GM23338 (cell line): ENCODE data around the gene GUCA1A. TPM values are rescaled to one million over a fixed set of nuclear protein-coding genes. Genes with fewer than 3 reads are reported as not detected.
A peak's percentile ranks its signal among the peaks of the same experiment; 100 is the strongest.
"Not testable (repeated sequence)": the region's sequence is repeated elsewhere in the genome, so short reads cannot be mapped to it uniquely, and the experiment has no call there.

ENCODE experiments used
- ATAC-seq: fragments of 200-7000 bp; cut with Tn5 transposase; 3 replicates; pipeline ENCODE4 v1.9.1; 2020
- DNase-seq: peaks from one replicate; pipeline ENCODE4 v3.0.0-alpha.2; 2015; ENCODE audit warnings: low spot score
- H2AFZ ChIP-seq: fragments of 200-600 bp; sonication (generic); 2 replicates; pipeline ENCODE4 v1.8.0; 2016; ENCODE audit warnings: antibody characterized with exemption, mild to moderate bottlenecking, moderate library complexity
- H3F3A ChIP-seq: fragments of 200-600 bp; sonication (generic); replicated peaks from 2 replicates; pipeline ENCODE4 v1.8.0; 2017; ENCODE audit warnings: antibody characterized with exemption, mixed run types, low read depth
- H3K27ac ChIP-seq: fragments of 200-600 bp; sonication (generic); 2 replicates; pipeline ENCODE4 v1.6.1; 2016; ENCODE audit warnings: low read depth
- H3K27me3 ChIP-seq: fragments of 200-600 bp; sonication (generic); 2 replicates; pipeline ENCODE4 v1.8.0; 2016; ENCODE audit warnings: mild to moderate bottlenecking, mixed run types, moderate library complexity; ENCODE audit not compliant: insufficient read depth
- H3K36me3 ChIP-seq: fragments of 200-600 bp; sonication (generic); 2 replicates; pipeline ENCODE4 v1.8.0; 2016; ENCODE audit warnings: mild to moderate bottlenecking; ENCODE audit not compliant: insufficient read depth
- H3K4me1 ChIP-seq: fragments of 200-600 bp; sonication (generic); 2 replicates; pipeline ENCODE4 v1.8.0; 2016; ENCODE audit warnings: mild to moderate bottlenecking, moderate library complexity; ENCODE audit not compliant: insufficient read depth
- H3K4me2 ChIP-seq: fragments of 200-600 bp; sonication (generic); 2 replicates; pipeline ENCODE4 v1.7.1; 2017; ENCODE audit warnings: mixed run types
- H3K4me3 ChIP-seq: fragments of 200-600 bp; sonication (generic); 2 replicates; pipeline ENCODE4 v1.6.1; 2016; ENCODE audit warnings: mixed run types
- H3K79me2 ChIP-seq: fragments of 200-600 bp; sonication (generic); replicated peaks from 2 replicates; pipeline ENCODE4 v1.8.0; 2017; ENCODE audit warnings: mild to moderate bottlenecking; ENCODE audit not compliant: insufficient read depth
- H3K9me2 ChIP-seq: fragments of 200-600 bp; sonication (generic); 2 replicates; pipeline ENCODE4 v1.8.0; 2017; ENCODE audit not compliant: insufficient read depth
- H4K20me1 ChIP-seq: fragments of 200-600 bp; sonication (generic); replicated peaks from 2 replicates; pipeline ENCODE4 v1.8.0; 2017; ENCODE audit warnings: mild to moderate bottlenecking; ENCODE audit not compliant: insufficient read depth
- H3K27ac Mint-ChIP-seq: 2 replicates; pipeline ENCODE4 v1.8.0; 2020; ENCODE audit warnings: inconsistent platforms, mild to moderate bottlenecking, moderate library complexity, mixed read lengths
- H3K27me3 Mint-ChIP-seq: 3 replicates; pipeline ENCODE4 v1.8.0; 2022; ENCODE audit warnings: low read depth, mild to moderate bottlenecking, moderate library complexity, mixed read lengths, inconsistent platforms; ENCODE audit not compliant: insufficient read depth, poor library complexity
- H3K36me3 Mint-ChIP-seq: 3 replicates; pipeline ENCODE4 v1.8.0; 2021; ENCODE audit warnings: low read depth, mild to moderate bottlenecking, inconsistent platforms, moderate library complexity, mixed read lengths
- H3K4me1 Mint-ChIP-seq: 3 replicates; pipeline ENCODE4 v1.8.0; 2020; ENCODE audit warnings: mild to moderate bottlenecking, inconsistent platforms, mixed read lengths
- H3K4me3 Mint-ChIP-seq: 3 replicates; pipeline ENCODE4 v1.8.0; 2021; ENCODE audit warnings: moderate library complexity, mild to moderate bottlenecking, inconsistent platforms, mixed read lengths
- H3K9me3 Mint-ChIP-seq: 3 replicates; pipeline ENCODE4 v1.8.0; 2020; ENCODE audit warnings: moderate library complexity, mild to moderate bottlenecking, inconsistent platforms, mixed read lengths
- CTCF ChIP-seq, 2 experiments: fragments of 200-600 bp in 1 of 2; sonication (generic) in 1 of 2; conservative IDR thresholded peaks; 2 replicates each; pipeline versions ENCODE4 v1.5.1 to v1.6.1; 2016 to 2017; ENCODE audit warnings: antibody characterized with exemption in 2 of 2, low read depth in 2 of 2, mild to moderate bottlenecking in 2 of 2, moderate library complexity in 1 of 2
- EZH2phosphoT487 ChIP-seq: fragments of 200-600 bp; sonication (generic); IDR thresholded peaks from one replicate; pipeline ENCODE4 v1.8.1; 2018; ENCODE audit warnings: antibody characterized with exemption; ENCODE audit not compliant: unreplicated experiment
- NANOG ChIP-seq: IDR thresholded peaks from 2 replicates; pipeline ENCODE4 v1.6.1; 2016; ENCODE audit warnings: antibody characterized with exemption, borderline replicate concordance
- REST ChIP-seq: IDR thresholded peaks from one replicate; pipeline ENCODE4 v1.6.1; 2018; ENCODE audit warnings: antibody characterized with exemption; ENCODE audit not compliant: unreplicated experiment
- STAT1 ChIP-seq: IDR thresholded peaks from one replicate; pipeline ENCODE4 v1.6.1; 2016; ENCODE audit warnings: antibody characterized with exemption; ENCODE audit not compliant: unreplicated experiment
- ZNF114 ChIP-seq: fragments of 250-450 bp; sonication (Bioruptor Pico); IDR thresholded peaks from 2 replicates; pipeline ENCODE4 v1.5.0; 2020; ENCODE audit warnings: mild to moderate bottlenecking, moderate library complexity
- ZNF331 ChIP-seq: fragments of 250-450 bp; sonication (Bioruptor Pico); IDR thresholded peaks from 2 replicates; pipeline ENCODE4 v1.5.0; 2020; ENCODE audit warnings: low read depth, mild to moderate bottlenecking, moderate library complexity
- polyA plus RNA-seq: library from polyadenylated mRNA; unstranded; fragments of >200 nt; fragmentation: Nextera tagmentation; extraction: Ambion mirVana; gene quantifications from 2 replicates; pipeline ENCODE4 v1.2.1, GENCODE V29; 2016
- total RNA-seq: library from RNA; depleted of rRNA; stranded (reverse); fragments of >200 nt; shearing (Covaris generic); gene quantifications from 2 replicates; pipeline ENCODE4 v1.2.3, GENCODE V29; 2014

GUCA1A gene
- total and polyA plus RNA-seq, 2 experiments from 2014 or later = 5.2 to 10.6 TPM

GRCh38 chr6:42152024-42152423, 21.1 kb upstream of the GUCA1A start:
- H3K9me2 ChIP-seq = no peaks in the 10 kb centered on the region
- TF ChIP-seq EZH2phosphoT487 = no peak
- no peak for TF ChIP-seq NANOG
- TF ChIP-seq ZNF114 (CRISPR knock-in tag) = no peak
- TF ChIP-seq REST = no peak
- TF ChIP-seq STAT1 = no peak
- no peak for TF ChIP-seq CTCF (conservative IDR thresholded peaks at IDR 0.05; ENCODE audit: low read depth in 2 of 2)
- TF ChIP-seq ZNF331 (CRISPR knock-in tag) = no peak
- peaks cover 15% of the 10 kb centered on the region for H3K4me1 ChIP-seq
- peaks cover 22% of the 10 kb centered on the region for H3K4me1 Mint-ChIP-seq
- H3K27me3 ChIP-seq = no peaks in the 10 kb centered on the region
- no peaks in the 10 kb centered on the region for H3K36me3 ChIP-seq
- H3K27me3 Mint-ChIP-seq = peaks cover 16% of the 10 kb centered on the region
- no peaks in the 10 kb centered on the region for H4K20me1 ChIP-seq
- no peak overlapping the region for H2AFZ ChIP-seq
- no peak overlapping the region for H3K4me2 ChIP-seq
- no peak overlapping the region for H3K27ac ChIP-seq
- no peaks in the 10 kb centered on the region for H3K79me2 ChIP-seq
- no peaks in the 10 kb centered on the region; the same call in 1 of the 2 replicates for H3F3A ChIP-seq
- no peak overlapping the region for H3K27ac Mint-ChIP-seq
- DNase-seq (peak; percentile 36), ATAC-seq (no peak)
- no peak overlapping the region for H3K4me3 Mint-ChIP-seq
- H3K36me3 Mint-ChIP-seq = no peaks in the 10 kb centered on the region
- H3K4me3 ChIP-seq = no peak overlapping the region
- no peaks in the 10 kb centered on the region for H3K9me3 Mint-ChIP-seq

- not testable (repeated sequence) for ATAC-seq, H3K27ac Mint-ChIP-seq
Observed at GRCh38 chr6:42152528-42153213, 20.5 kb upstream of the GUCA1A start.

More at GRCh38 chr6:42152528-42153213, 20.5 kb upstream of the GUCA1A start:
- H3K9me2 ChIP-seq, H3K79me2 ChIP-seq, H3K4me2 ChIP-seq, DNase-seq, H3K9me3 Mint-ChIP-seq, H3K27ac ChIP-seq, H4K20me1 ChIP-seq, H3K4me3 ChIP-seq, H3F3A ChIP-seq, H2AFZ ChIP-seq, H3K27me3 ChIP-seq, H3K4me3 Mint-ChIP-seq, H3K36me3 ChIP-seq, H3K36me3 Mint-ChIP-seq: not testable (repeated sequence)
- Mint-ChIP-seq H3K4me1 (peaks cover 24% of the 10 kb centered on the region), H3K27me3 (peaks cover 16% of the 10 kb centered on the region)
- H3K4me1 ChIP-seq = peaks cover 15% of the 10 kb centered on the region
